Colonic mucosa (tissue), 4 donors: ENCODE measurements around the gene KAT6B. TPM values are rescaled to one million over a fixed set of nuclear protein-coding genes. Genes with fewer than 3 reads are reported as not detected.
A peak's percentile ranks its signal among the peaks of the same experiment; 100 is the strongest.

Experiments used
- DNase-seq: peaks from one replicate; pipeline ENCODE4 v3.0.0-alpha.2; 2020
- H3K27ac ChIP-seq: fragments of 200-600 bp; one replicate; pipeline ENCODE4 v1.8.0; 2021
- H3K27me3 ChIP-seq: fragments of 200-600 bp; one replicate; pipeline ENCODE4 v1.8.0; 2021
- H3K36me3 ChIP-seq: fragments of 200-600 bp; one replicate; pipeline ENCODE4 v1.8.0; 2021
- H3K4me1 ChIP-seq: fragments of 200-600 bp; one replicate; pipeline ENCODE4 v1.8.0; 2021; ENCODE audit warnings: mild to moderate bottlenecking
- H3K4me3 ChIP-seq: fragments of 200-600 bp; one replicate; pipeline ENCODE4 v1.8.0; 2021
- H3K9ac ChIP-seq, 2 donors: one replicate each; pipeline ENCODE4 v1.7.0; 2013; ENCODE audit warnings: control low read depth in 2 of 2, low read depth in 2 of 2, low read length in 2 of 2
- H3K9me3 ChIP-seq: fragments of 200-600 bp; one replicate; pipeline ENCODE4 v1.8.0; 2021
- intact Hi-C: fragments of 100-400 bp; cut with DNase I; formaldehyde crosslinking; loops from one replicate; pipeline ENCODE4 v1.14.1; 2022
- total RNA-seq, 2 donors: library from RNA; stranded (reverse); fragmentation: NEBNext Ultra II Directional in 1 of 2; extraction: Animal tissue kit (Norgen Biotek cat#: 25700) in 1 of 2; gene quantifications; one replicate each; pipeline ENCODE4 v1.2.1, GENCODE V29; 2021
- TF ChIP-seq, protein P1 (sequence below): fragments of 200-600 bp; IDR thresholded peaks from one replicate; pipeline ENCODE4 v1.8.0; 2022; ENCODE audit warnings: antibody characterized with exemption, mild to moderate bottlenecking
- donor health status: healthy.
- donor health status: DM: no; HTN: no; CAD: no.
- donor health status: DM: no; HTN: no; CAD: no.

Gene KAT6B
- total RNA-seq, 2 donors from 2014 or later, result 18.7 to 24.2 TPM

- TF ChIP-seq, protein P1, sequence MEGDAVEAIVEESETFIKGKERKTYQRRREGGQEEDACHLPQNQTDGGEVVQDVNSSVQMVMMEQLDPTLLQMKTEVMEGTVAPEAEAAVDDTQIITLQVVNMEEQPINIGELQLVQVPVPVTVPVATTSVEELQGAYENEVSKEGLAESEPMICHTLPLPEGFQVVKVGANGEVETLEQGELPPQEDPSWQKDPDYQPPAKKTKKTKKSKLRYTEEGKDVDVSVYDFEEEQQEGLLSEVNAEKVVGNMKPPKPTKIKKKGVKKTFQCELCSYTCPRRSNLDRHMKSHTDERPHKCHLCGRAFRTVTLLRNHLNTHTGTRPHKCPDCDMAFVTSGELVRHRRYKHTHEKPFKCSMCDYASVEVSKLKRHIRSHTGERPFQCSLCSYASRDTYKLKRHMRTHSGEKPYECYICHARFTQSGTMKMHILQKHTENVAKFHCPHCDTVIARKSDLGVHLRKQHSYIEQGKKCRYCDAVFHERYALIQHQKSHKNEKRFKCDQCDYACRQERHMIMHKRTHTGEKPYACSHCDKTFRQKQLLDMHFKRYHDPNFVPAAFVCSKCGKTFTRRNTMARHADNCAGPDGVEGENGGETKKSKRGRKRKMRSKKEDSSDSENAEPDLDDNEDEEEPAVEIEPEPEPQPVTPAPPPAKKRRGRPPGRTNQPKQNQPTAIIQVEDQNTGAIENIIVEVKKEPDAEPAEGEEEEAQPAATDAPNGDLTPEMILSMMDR, result no peak
- no peak overlapping the region for H3K4me3 ChIP-seq
- peaks cover 5% of the 10 kb centered on the region for H3K4me1 ChIP-seq
- no peak for DNase-seq
- no peaks in the 10 kb centered on the region for H3K9me3 ChIP-seq
- intact Hi-C loops, result no loop called here
- H3K36me3 ChIP-seq, result no peaks in the 10 kb centered on the region
- peak overlapping the region; percentile 3 for H3K27ac ChIP-seq
- no peaks in the 10 kb centered on the region for H3K27me3 ChIP-seq
- no peak overlapping the region for H3K9ac ChIP-seq
Measured at GRCh38 chr10:74854610-74855009, 28.2 kb downstream of the KAT6B start.

DNA sequence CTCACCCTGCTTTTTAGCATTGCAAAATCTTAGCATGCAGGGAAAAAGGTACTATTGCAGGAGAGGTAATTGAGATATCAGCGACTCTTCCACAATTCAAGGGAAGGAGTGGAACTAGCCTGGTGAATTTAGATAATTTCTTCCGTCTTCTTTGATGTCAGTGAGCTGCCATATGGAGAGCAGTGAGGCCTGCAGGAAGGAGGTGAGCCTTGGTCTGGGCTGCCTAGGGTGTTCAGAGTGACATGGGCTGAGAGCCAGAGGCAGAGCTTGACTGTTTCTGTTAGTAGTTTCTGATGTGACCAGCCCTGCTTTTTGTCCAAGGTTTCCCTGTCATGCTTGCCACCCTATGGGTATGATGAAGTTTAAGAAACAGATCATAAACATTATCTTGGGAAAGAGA is 28.6 kb downstream of the KAT6B start:
- Histone ChIP-seq H3K27ac (peak overlapping the region; percentile 3), H3K36me3 (no peaks in the 10 kb centered on the region), H3K4me3 (no peak overlapping the region), H3K27me3 (no peaks in the 10 kb centered on the region), H3K9me3 (no peaks in the 10 kb centered on the region), H3K9ac (no peak overlapping the region), H3K4me1 (peaks cover 5% of the 10 kb centered on the region)
- TF ChIP-seq, protein P1, result no peak
- DNase-seq, result peak; percentile 24
- intact Hi-C loops, result no loop called here

DNA sequence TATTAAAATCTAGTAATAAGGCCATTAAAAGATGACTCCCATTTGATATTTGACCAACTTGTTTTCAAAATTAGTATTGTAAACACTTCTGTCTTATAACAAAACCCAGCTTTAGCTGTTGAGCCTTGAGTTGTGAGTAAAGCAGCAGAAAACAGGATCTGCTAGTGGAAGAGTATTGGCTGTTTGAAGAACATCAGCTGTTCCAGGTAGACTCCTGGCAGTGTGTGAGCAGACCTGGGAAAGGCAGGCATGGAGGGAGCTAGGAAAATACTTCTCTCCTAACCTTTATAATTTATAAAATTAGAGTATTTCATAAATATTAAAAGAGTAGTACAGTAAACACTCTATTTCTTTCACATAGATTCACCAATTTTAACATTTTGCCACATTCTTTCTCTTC is 29.0 kb downstream of the KAT6B start:
- no peak for DNase-seq
- no peak overlapping the region for H3K4me3 ChIP-seq
- TF ChIP-seq, protein P1, result no peak
- no peaks in the 10 kb centered on the region for H3K9me3 ChIP-seq
- no peaks in the 10 kb centered on the region for H3K27me3 ChIP-seq
- intact Hi-C loops, result no loop called here
- H3K27ac ChIP-seq, result peak overlapping the region; percentile 3
- no peaks in the 10 kb centered on the region for H3K36me3 ChIP-seq
- H3K9ac ChIP-seq, result no peak overlapping the region
- H3K4me1 ChIP-seq, result peaks cover 5% of the 10 kb centered on the region

DNA sequence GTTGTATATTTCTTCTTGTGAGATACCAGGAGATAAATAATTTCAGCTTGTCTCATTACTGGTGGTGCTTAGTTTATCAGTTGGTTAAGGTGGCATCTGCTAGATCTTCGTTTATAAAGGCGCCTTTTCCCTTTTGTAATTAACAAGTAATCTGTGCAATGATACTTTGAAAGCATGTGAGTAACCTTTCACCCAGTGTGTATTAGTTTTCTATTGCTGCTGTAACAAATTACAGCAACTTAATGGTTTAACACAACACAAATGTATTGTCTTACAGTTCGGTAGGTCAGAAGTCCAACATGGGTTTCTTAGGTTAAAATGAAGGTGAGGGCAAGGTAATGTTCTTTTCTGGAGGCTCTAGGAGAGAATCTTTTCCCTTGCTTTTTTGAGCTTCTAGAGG is 30.5 kb downstream of the KAT6B start:
- Histone ChIP-seq H3K27ac (no peak overlapping the region), H3K4me3 (no peak overlapping the region), H3K4me1 (peaks cover 5% of the 10 kb centered on the region), H3K36me3 (no peaks in the 10 kb centered on the region), H3K27me3 (no peaks in the 10 kb centered on the region), H3K9ac (no peak overlapping the region), H3K9me3 (no peaks in the 10 kb centered on the region)
- intact Hi-C loops, result no loop called here
- no peak for DNase-seq
- TF ChIP-seq, protein P1, result no peak

DNA sequence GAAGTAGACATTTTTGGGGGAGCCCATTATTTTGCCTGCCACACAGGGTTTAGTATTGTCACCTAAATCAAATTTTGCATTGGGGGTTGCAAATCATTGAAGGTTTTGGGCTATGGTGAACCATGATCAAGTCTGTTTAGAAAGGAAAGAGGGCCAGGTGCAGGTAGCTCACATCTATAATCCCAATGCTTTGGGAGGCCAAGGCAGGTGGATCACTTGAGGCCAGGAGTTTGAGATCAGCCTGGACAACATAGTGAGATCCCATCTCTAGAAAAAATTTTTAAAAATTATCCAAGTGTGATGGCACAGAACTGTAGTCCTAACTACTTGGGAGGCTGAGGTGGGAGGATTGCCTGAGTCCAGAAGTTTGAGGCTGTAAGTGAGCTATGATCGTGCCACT is 31.2 kb downstream of the KAT6B start:
- intact Hi-C loops, result no loop called here
- Histone ChIP-seq H3K9ac (no peak overlapping the region), H3K9me3 (no peaks in the 10 kb centered on the region), H3K4me3 (no peak overlapping the region), H3K27me3 (no peaks in the 10 kb centered on the region), H3K36me3 (no peaks in the 10 kb centered on the region), H3K4me1 (peaks cover 5% of the 10 kb centered on the region), H3K27ac (no peak overlapping the region)
- TF ChIP-seq, protein P1, result no peak
- DNase-seq, result no peak

DNA sequence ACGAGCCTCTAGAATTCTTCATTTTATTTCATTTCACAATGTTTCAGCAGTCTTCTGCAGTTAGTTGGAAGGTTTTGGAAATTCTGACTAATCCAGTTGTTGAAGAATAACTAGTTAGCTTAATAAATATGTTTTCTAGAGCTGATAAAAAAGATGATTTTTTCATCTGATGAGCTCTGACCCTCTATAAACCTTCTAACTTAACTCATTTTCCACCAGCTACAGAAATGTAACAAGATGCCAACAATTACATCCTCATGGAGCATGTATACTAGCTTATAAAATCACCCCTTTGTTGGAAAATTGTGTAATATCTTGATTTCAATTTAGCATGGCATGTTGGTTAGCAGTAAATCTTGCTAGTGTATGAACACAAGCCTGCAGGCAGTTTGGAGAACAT is 33.1 kb downstream of the KAT6B start:
- H3K27me3 ChIP-seq, result no peaks in the 10 kb centered on the region
- no peak for DNase-seq
- H3K4me3 ChIP-seq, result no peak overlapping the region
- no peaks in the 10 kb centered on the region for H3K9me3 ChIP-seq
- H3K9ac ChIP-seq, result no peak overlapping the region
- TF ChIP-seq, protein P1, result no peak
- no peaks in the 10 kb centered on the region for H3K36me3 ChIP-seq
- intact Hi-C loops, result no loop called here
- no peaks in the 10 kb centered on the region for H3K4me1 ChIP-seq
- H3K27ac ChIP-seq, result no peak overlapping the region
